ENCODE results near the gene SLC24A3.

Gene SLC24A3

GRCh38 chr20:19768325-19768842 lies 555.9 kb downstream of the SLC24A3 start:
- Histone ChIP-seq H3K36me3 (ENCODE audit: control insufficient read depth, insufficient read depth, low read length) (peaks cover 13% of the 10 kb centered on the region), H3K4me1 (ENCODE audit: control insufficient read depth, insufficient read depth, low read length, poor library complexity, severe bottlenecking) (peaks cover 28% of the 10 kb centered on the region), H3K4me3 (ENCODE audit: extremely low read depth, insufficient read depth, low read length, poor library complexity, severe bottlenecking) (no peak overlapping the region), H3K27ac (ENCODE audit: low read depth, low read length, severe bottlenecking) (no peak overlapping the region), H3K9me3 (ENCODE audit: control insufficient read depth, low read length) (no peaks in the 10 kb centered on the region)
- WGBS, 2 experiments (ENCODE audit: insufficient coverage in 2 of 2), result 91 to 100% methylated on average over 6 of the region's 7 CpGs

DNA sequence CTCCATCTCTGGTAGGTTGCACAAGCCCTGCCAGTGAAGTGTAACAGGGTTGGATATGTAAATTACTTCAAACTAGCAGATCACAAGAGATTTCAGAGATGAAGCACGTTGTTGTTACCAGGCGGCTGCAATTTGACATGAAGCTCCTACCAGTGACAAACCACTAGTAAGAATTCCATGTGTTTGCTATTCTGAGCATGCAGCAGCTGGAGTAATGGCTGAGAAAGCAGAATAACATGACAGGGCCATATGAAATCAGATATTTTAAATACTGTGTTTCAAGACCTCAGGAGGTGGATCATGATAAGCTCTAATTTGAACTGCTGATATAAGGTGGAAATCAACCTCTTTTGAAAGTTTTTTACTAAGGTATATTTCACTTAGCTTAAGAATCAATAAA lies 557.1 kb downstream of the SLC24A3 start:
- Histone ChIP-seq H3K9me3 (ENCODE audit: control insufficient read depth, low read length) (no peaks in the 10 kb centered on the region), H3K4me1 (ENCODE audit: control insufficient read depth, insufficient read depth, low read length, poor library complexity, severe bottlenecking) (peaks cover 19% of the 10 kb centered on the region), H3K36me3 (ENCODE audit: control insufficient read depth, insufficient read depth, low read length) (peaks cover 13% of the 10 kb centered on the region), H3K4me3 (ENCODE audit: extremely low read depth, insufficient read depth, low read length, poor library complexity, severe bottlenecking) (no peak overlapping the region), H3K27ac (ENCODE audit: low read depth, low read length, severe bottlenecking) (no peak overlapping the region)
- 80 to 88% methylated on average over 1 to 2 of the region's 2 CpGs for WGBS, 2 experiments (ENCODE audit: insufficient coverage in 2 of 2)

GRCh38 chr20:19770375-19770774 lies 557.9 kb downstream of the SLC24A3 start:
- Histone ChIP-seq H3K36me3 (ENCODE audit: control insufficient read depth, insufficient read depth, low read length) (peaks cover 13% of the 10 kb centered on the region), H3K4me1 (ENCODE audit: control insufficient read depth, insufficient read depth, low read length, poor library complexity, severe bottlenecking) (peaks cover 19% of the 10 kb centered on the region), H3K9me3 (ENCODE audit: control insufficient read depth, low read length) (no peaks in the 10 kb centered on the region), H3K4me3 (ENCODE audit: extremely low read depth, insufficient read depth, low read length, poor library complexity, severe bottlenecking) (no peak overlapping the region), H3K27ac (ENCODE audit: low read depth, low read length, severe bottlenecking) (no peak overlapping the region)
- WGBS, 2 experiments (ENCODE audit: insufficient coverage in 2 of 2), result 45 to 47% methylated on average over 6 of the region's 6 CpGs

DNA sequence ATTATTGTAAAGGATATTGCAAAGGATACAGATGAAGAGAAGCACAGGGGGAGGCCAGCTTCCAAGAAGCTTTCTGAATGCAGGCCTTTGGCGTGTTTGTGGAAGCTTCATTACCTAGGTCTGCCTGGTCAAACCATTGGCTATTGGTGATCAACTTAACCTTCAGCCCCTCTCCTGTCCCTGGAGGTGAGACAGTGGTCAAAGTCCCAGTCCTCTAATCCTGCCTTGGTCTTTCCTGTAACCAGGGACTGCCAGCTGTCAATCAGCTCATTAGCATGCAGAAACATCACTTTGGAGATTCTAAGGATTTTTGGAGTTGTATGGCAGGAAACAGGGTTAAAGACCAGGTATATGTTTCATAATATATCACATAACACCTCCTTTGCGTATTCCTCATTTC lies 558.6 kb downstream of the SLC24A3 start:
- H3K9me3 ChIP-seq (ENCODE audit: control insufficient read depth, low read length), result no peaks in the 10 kb centered on the region
- 90 to 100% methylated on average over 1 to 2 of the region's 2 CpGs for WGBS, 2 experiments (ENCODE audit: insufficient coverage in 2 of 2)
- H3K27ac ChIP-seq (ENCODE audit: low read depth, low read length, severe bottlenecking), result no peak overlapping the region
- peaks cover 13% of the 10 kb centered on the region for H3K36me3 ChIP-seq (ENCODE audit: control insufficient read depth, insufficient read depth, low read length)
- H3K4me3 ChIP-seq (ENCODE audit: extremely low read depth, insufficient read depth, low read length, poor library complexity, severe bottlenecking), result no peak overlapping the region
- H3K4me1 ChIP-seq (ENCODE audit: control insufficient read depth, insufficient read depth, low read length, poor library complexity, severe bottlenecking), result peaks cover 19% of the 10 kb centered on the region

Measured in mesodermal cell (in vitro differentiated cells).